K562 (cell line): ENCODE results near the gene XCL2. TPM values are rescaled to one million over a fixed set of nuclear protein-coding genes. Genes with fewer than 3 reads are reported as not detected.

ENCODE experiments used
- ATAC-seq: fragments of 200-7000 bp; cut with Tn5 transposase; 3 replicates; pipeline ENCODE4 v1.9.1; 2020; ENCODE audit warnings: moderate library complexity
- BruUV-seq: library from RNA; stranded (reverse); fragments of 400-500 nt; replicated peaks from 2 replicates; lab custom pipeline; 2021; lab: Mats Ljungman, UMichigan
- CTCF ChIA-PET: fragments of 300-600 bp; formaldehyde crosslinking; extraction: SDS; loops from one replicate; lab custom pipeline; 2021; ENCODE audit warnings: low intra/inter-chr PET ratio; lab: Yijun Ruan, JAX
- POLR2A ChIA-PET: fragments of 300-600, 350-650 bp; sonication (Branson Sonifier 250); formaldehyde crosslinking; extraction: SDS; loops from one replicate; lab custom pipeline; 2021; ENCODE audit warnings: antibody characterized with exemption, inconsistent platforms; lab: Yijun Ruan, JAX
- DNase-seq, 4 experiments: peaks; one replicate each; pipeline versions ENCODE4 v3.0.0 to v3.0.0-alpha.2; 2011 to 2018; ENCODE audit warnings: low spot score in 3 of 4, mixed read lengths in 3 of 4; ENCODE audit errors: extremely low read depth in 1 of 4
- FAIRE-seq: peaks from 2 replicates; lab custom pipeline; 2011; peaks lifted over from hg19 to GRCh38; lab: Jason Lieb, UNC
- H2AFZ ChIP-seq: 2 replicates; pipeline ENCODE4 v1.6.0; 2011; ENCODE audit warnings: low read depth, low read length, control low read depth, inconsistent platforms
- H3K27ac ChIP-seq: fragments of 200-600 bp; 3 replicates; pipeline ENCODE4 v1.8.0; 2011; ENCODE audit warnings: low read depth, mild to moderate bottlenecking, control low read depth, inconsistent platforms, low read length, moderate library complexity, mixed read lengths; ENCODE audit errors: extremely low read depth
- H3K27me3 ChIP-seq, 2 experiments: fragments of 300-600 bp in 1 of 2; 2 replicates in 1 of 2; 3 replicates in 1 of 2; pipeline versions ENCODE4 v1.6.0 to v1.8.0; 2011; ENCODE audit warnings: inconsistent platforms in 2 of 2, low read length in 2 of 2, mild to moderate bottlenecking in 1 of 2, mixed read lengths in 1 of 2, moderate library complexity in 1 of 2; ENCODE audit not compliant: control insufficient read depth in 2 of 2, insufficient read depth in 2 of 2
- H3K36me3 ChIP-seq: fragments of 300-600 bp; 3 replicates; pipeline ENCODE4 v1.8.0; 2011; ENCODE audit warnings: mild to moderate bottlenecking, low read length, inconsistent platforms; ENCODE audit not compliant: control insufficient read depth, insufficient read depth
- H3K4me1 ChIP-seq, 2 experiments: fragments of 200-600 bp in 1 of 2; replicated peaks in 1 of 2; 2 replicates in 1 of 2; 3 replicates in 1 of 2; pipeline versions ENCODE4 v1.5.1 to v1.8.0; 2011; ENCODE audit warnings: inconsistent platforms in 2 of 2, low read length in 2 of 2, mild to moderate bottlenecking in 1 of 2, mixed read lengths in 1 of 2, moderate library complexity in 1 of 2; ENCODE audit not compliant: control insufficient read depth in 2 of 2, insufficient read depth in 2 of 2
- H3K4me2 ChIP-seq: 2 replicates; pipeline ENCODE4 v1.6.1; 2011; ENCODE audit warnings: low read length, control low read depth, inconsistent platforms, mixed read lengths; ENCODE audit not compliant: insufficient read depth
- H3K4me3 ChIP-seq: fragments of 200-600 bp; sonication (generic), shearing (Covaris generic); 2 replicates; pipeline ENCODE4 v1.5.1; 2016; ENCODE audit warnings: control low read depth, inconsistent platforms
- H3K79me2 ChIP-seq: fragments of 200-600 bp; 3 replicates; pipeline ENCODE4 v1.8.0; 2011; ENCODE audit warnings: low read length, inconsistent platforms; ENCODE audit not compliant: control insufficient read depth, insufficient read depth
- H3K9ac ChIP-seq, 2 experiments: 2 replicates each; pipeline versions ENCODE4 v1.6.0 to v1.6.1; 2011; ENCODE audit warnings: low read depth in 2 of 2, low read length in 2 of 2, control low read depth in 1 of 2, inconsistent platforms in 1 of 2, mild to moderate bottlenecking in 1 of 2, mixed read lengths in 1 of 2; ENCODE audit not compliant: insufficient read depth in 1 of 2
- H3K9me1 ChIP-seq: one replicate; pipeline ENCODE4 v1.6.0; 2011; ENCODE audit warnings: inconsistent platforms, mild to moderate bottlenecking, low read length, moderate library complexity; ENCODE audit not compliant: control insufficient read depth, insufficient read depth
- H3K9me3 ChIP-seq: replicated peaks from 2 replicates; pipeline ENCODE4 v1.5.1; 2011; ENCODE audit warnings: low read depth, low read length, inconsistent platforms; ENCODE audit not compliant: control insufficient read depth, insufficient read depth
- H4K20me1 ChIP-seq: replicated peaks from 2 replicates; pipeline ENCODE4 v1.6.1; 2011; ENCODE audit warnings: low read length, inconsistent platforms, mixed read lengths; ENCODE audit not compliant: control insufficient read depth, insufficient read depth
- BCOR ChIP-seq: fragments of 450-650 bp; IDR thresholded peaks from 2 replicates; pipeline ENCODE4 v1.6.1; 2016
- DPF2 ChIP-seq: fragments of 450-650 bp; IDR thresholded peaks from 2 replicates; pipeline ENCODE4 v1.6.1; 2016
- E2F1 ChIP-seq: sonication (generic); formaldehyde crosslinking; IDR thresholded peaks from 2 replicates; pipeline ENCODE4 v1.8.1; 2023; ENCODE audit warnings: mild to moderate bottlenecking, missing genetic modification reagents, moderate library complexity
- ELF1 ChIP-seq: fragments of 200-800 bp; sonication (Bioruptor generic); IDR thresholded peaks from 2 replicates; pipeline ENCODE4 v1.6.1; 2016; ENCODE audit warnings: missing genetic modification characterization, missing compliant biosample characterization
- ELF4 ChIP-seq: fragments of 450-650 bp; formaldehyde crosslinking; IDR thresholded peaks from 2 replicates; pipeline ENCODE4 v1.4.0; 2022; ENCODE audit warnings: missing genetic modification characterization
- ETS1 ChIP-seq: conservative IDR thresholded peaks from 2 replicates; pipeline ENCODE4 v1.6.1; 2011; ENCODE audit warnings: low read depth, mild to moderate bottlenecking, low read length; ENCODE audit not compliant: control insufficient read depth
- FIP1L1 ChIP-seq: fragments of 200-400 bp; formaldehyde crosslinking; IDR thresholded peaks from 2 replicates; pipeline ENCODE4 v1.6.1; 2018; ENCODE audit warnings: mild to moderate bottlenecking, low read depth, low read length; ENCODE audit not compliant: poor library complexity, severe bottlenecking
- FOXA1 ChIP-seq: fragments of 450-650 bp; IDR thresholded peaks from 2 replicates; pipeline ENCODE4 v1.6.1; 2016; ENCODE audit warnings: mild to moderate bottlenecking, borderline replicate concordance
- MXI1 ChIP-seq: IDR thresholded peaks from 2 replicates; pipeline ENCODE4 v1.6.1; 2011; ENCODE audit warnings: low read depth, mild to moderate bottlenecking, improper control_type of control experiment, low read length
- PHF20 ChIP-seq: fragments of 450-650 bp; IDR thresholded peaks from 2 replicates; pipeline ENCODE4 v1.6.1; 2018; ENCODE audit not compliant: partially characterized antibody
- RUNX1 ChIP-seq: sonication (generic); IDR thresholded peaks from 2 replicates; pipeline ENCODE4 v1.6.1; 2016; ENCODE audit warnings: antibody characterized with exemption, low read depth
- SAFB2 ChIP-seq: fragments of 200-400 bp; formaldehyde crosslinking; IDR thresholded peaks from 2 replicates; pipeline ENCODE4 v1.6.1; 2018; ENCODE audit warnings: borderline replicate concordance, low read length, low read depth, moderate library complexity; ENCODE audit not compliant: severe bottlenecking
- SNAPC5 ChIP-seq: fragments of 250-450 bp; sonication (Bioruptor Pico); IDR thresholded peaks from 2 replicates; pipeline ENCODE4 v1.8.0; 2021; ENCODE audit warnings: moderate library complexity, mild to moderate bottlenecking, inconsistent platforms
- TCFL5 ChIP-seq: fragments of 250-450 bp; sonication (Bioruptor Pico); conservative IDR thresholded peaks from 2 replicates; pipeline ENCODE4 v1.6.1; 2021; ENCODE audit warnings: mild to moderate bottlenecking, moderate library complexity, matching md5 sums
- TFAM ChIP-seq: fragments of 250-450 bp; sonication (Bioruptor Pico); conservative IDR thresholded peaks from 2 replicates; pipeline ENCODE4 v1.5.0; 2021; ENCODE audit warnings: mild to moderate bottlenecking, moderate library complexity
- YBX1 ChIP-seq: fragments of 450-650 bp; IDR thresholded peaks from 2 replicates; pipeline ENCODE4 v1.7.1; 2016; ENCODE audit warnings: mild to moderate bottlenecking
- ZBTB8A ChIP-seq: fragments of 450-650 bp; IDR thresholded peaks from 2 replicates; pipeline ENCODE4 v1.6.1; 2018; ENCODE audit warnings: mild to moderate bottlenecking, moderate library complexity; ENCODE audit not compliant: partially characterized antibody
- ZNF146 ChIP-seq: IDR thresholded peaks from one replicate; pipeline ENCODE4 v1.6.1; 2018; ENCODE audit warnings: missing compliant biosample characterization; ENCODE audit not compliant: unreplicated experiment
- ZNF584 ChIP-seq: fragments of 200-800 bp; sonication (Bioruptor generic); IDR thresholded peaks from 2 replicates; pipeline ENCODE4 v1.6.1; 2016; ENCODE audit warnings: low read depth, mild to moderate bottlenecking, missing genetic modification characterization, missing compliant biosample characterization
- ZNF76 ChIP-seq: fragments of 250-450 bp; sonication (Bioruptor Pico); IDR thresholded peaks from 2 replicates; pipeline ENCODE4 v1.4.0; 2020; ENCODE audit warnings: mild to moderate bottlenecking, moderate library complexity, borderline replicate concordance
- ZNF764 ChIP-seq: fragments of 250-450 bp; sonication (Bioruptor Pico); IDR thresholded peaks from 2 replicates; pipeline ENCODE4 v1.4.0; 2020; ENCODE audit warnings: low read depth, mild to moderate bottlenecking, moderate library complexity
- ZSCAN32 ChIP-seq: fragments of 450-650 bp; formaldehyde crosslinking; IDR thresholded peaks from 2 replicates; pipeline ENCODE4 v1.4.0; 2020; ENCODE audit warnings: mild to moderate bottlenecking, moderate library complexity
- WGBS: fragments of 100-300 bp; shearing (Covaris generic); methylation state at CpG from one replicate; pipeline ENCODE4 v1.1.6; 2016; ENCODE audit warnings: low coverage, mixed read lengths; ENCODE audit not compliant: insufficient coverage; ENCODE audit errors: missing lambda C conversion rate; 5-methylcytosine and 5-hydroxymethylcytosine counted together
- in situ Hi-C: fragments of 300-500 bp; cut with MboI; formaldehyde crosslinking; loops from 4 replicates; pipeline ENCODE4 v1.15.0; 2018; ENCODE audit warnings: inconsistent platforms, mixed read lengths
- intact Hi-C: fragments of 100-400 bp; cut with micrococcal nuclease; formaldehyde crosslinking; loops from 2 replicates; pipeline ENCODE4 v1.14.2; 2022
- polyA plus RNA-seq, 8 experiments: library from polyadenylated mRNA; depleted of rRNA in 4 of 8; stranded (reverse) in 5 of 8; unstranded in 3 of 8; fragments of >200 nt; fragmentation: Nextera tagmentation in 2 of 8; fragmentation: Illumina TruSeq in 1 of 8; extraction: Ambion mirVana in 2 of 8; extraction: Trizol in 1 of 8; gene quantifications; 2 replicates each; pipeline versions ENCODE4 v1.2.1 to v1.2.3, GENCODE V29; 2011 to 2014; ENCODE audit warnings: inconsistent platforms in 1 of 8, missing spikeins in 1 of 8
- total RNA-seq, 7 experiments: library from RNA; depleted of rRNA in 6 of 7; stranded (reverse); fragments of >200 nt in 6 of 7; fragmentation: Illumina TruSeq in 2 of 7; extraction: Trizol in 2 of 7; gene quantifications; 2 replicates each; pipeline versions ENCODE4 v1.2.1 to v1.2.3, GENCODE V29; 2011 to 2021; ENCODE audit warnings: low replicate concordance in 1 of 7

The XCL2 gene
- total and polyA plus RNA-seq, 9 of the 15 experiments (the other 6 are each of a cell fraction or from before 2014, with no cell fraction given), result not detected

- no peak for TF ChIP-seq FOXA1
- TF ChIP-seq MXI1, result no peak
Observed at GRCh38 chr1:168552961-168553360, 9.2 kb upstream of the XCL2 start (continued).

GRCh38 chr1:168551688-168552087 is 7.9 kb upstream of the XCL2 start:
- H3K27me3 ChIP-seq, result peaks cover 0 to 7% of the 10 kb centered on the region in 2 experiments; a peak in 1 of 5 replicates
- H3K9ac ChIP-seq, result no peak overlapping the region
- POLR2A ChIA-PET, result no interaction called here
- H3K4me1 ChIP-seq, result no peaks in the 10 kb centered on the region
- DNase-seq, result no peak
- no TSS peak for BruUV-seq
- FAIRE-seq, result no peak
- no peak for ATAC-seq
- CTCF ChIA-PET, result no interaction called here
- H4K20me1 ChIP-seq, result no peaks in the 10 kb centered on the region
- H3K4me2 ChIP-seq, result no peak overlapping the region
- H3K9me3 ChIP-seq, result no peaks in the 10 kb centered on the region
- H3K9me1 ChIP-seq, result no peaks in the 10 kb centered on the region
- no peak overlapping the region for H2AFZ ChIP-seq
- WGBS, result under 1% methylated on average over 4 of the region's 4 CpGs
- intact Hi-C loops, result no loop called here
- no peak overlapping the region for H3K27ac ChIP-seq
- no peak for TF ChIP-seq ZNF146 (CRISPR knock-in tag)
- no peak for TF ChIP-seq TCFL5 (CRISPR knock-in tag)
- TF ChIP-seq TFAM (CRISPR knock-in tag), result no peak
- no peak for TF ChIP-seq ZNF764
- no peak for TF ChIP-seq E2F1 (CRISPR knock-in tag)
- no peak for TF ChIP-seq ETS1
- no peak for TF ChIP-seq YBX1
- TF ChIP-seq SAFB2, result no peak
- TF ChIP-seq ZNF584, result no peak
- no peak for TF ChIP-seq ZBTB8A
- no peak for TF ChIP-seq ELF4 (CRISPR knock-in tag)
- TF ChIP-seq SNAPC5, result no peak
- no peak for TF ChIP-seq ZSCAN32 (CRISPR knock-in tag)
- TF ChIP-seq ELF1 (tag), result no peak
- no peak for TF ChIP-seq RUNX1
- no peak for TF ChIP-seq BCOR
- no peak for TF ChIP-seq ZNF76
- TF ChIP-seq PHF20, result no peak
- no peak for TF ChIP-seq FIP1L1
- TF ChIP-seq DPF2, result no peak
- H3K79me2 ChIP-seq, result no peaks in the 10 kb centered on the region
- H3K36me3 ChIP-seq, result no peaks in the 10 kb centered on the region
- no peak overlapping the region for H3K4me3 ChIP-seq
- in situ Hi-C loops, result no loop called here
